ENCODE data around the gene INS.

GRCh38 chr11:2136209-2136951 lies 24.6 kb downstream of the INS start:
- TF ChIP-seq CTCF (IDR thresholded peaks at IDR 0.05) (no peak), RCOR1 (IDR thresholded peaks at IDR 0.05; ENCODE audit: low read depth, low read length) (no peak), KDM1A (IDR thresholded peaks at IDR 0.05; ENCODE audit: low read depth) (no peak), ZSCAN20 (CRISPR knock-in tag; IDR thresholded peaks at IDR 0.05) (no peak), POLR2A (IDR thresholded peaks at IDR 0.05; ENCODE audit: low read length) (no peak), JUN (IDR thresholded peaks at IDR 0.05) (no peak), HEYL (CRISPR knock-in tag; IDR thresholded peaks at IDR 0.05) (no peak)

Measured in A549 (cell line).